NCI-H748 (cell line): Measurements from ENCODE around the gene ETFB.

Source experiments
- DNase-seq: peaks from one replicate; lab custom pipeline; 2025; ENCODE audit not compliant: unreplicated experiment; lab: John Stamatoyannopoulos, UW

ETFB gene

DNA sequence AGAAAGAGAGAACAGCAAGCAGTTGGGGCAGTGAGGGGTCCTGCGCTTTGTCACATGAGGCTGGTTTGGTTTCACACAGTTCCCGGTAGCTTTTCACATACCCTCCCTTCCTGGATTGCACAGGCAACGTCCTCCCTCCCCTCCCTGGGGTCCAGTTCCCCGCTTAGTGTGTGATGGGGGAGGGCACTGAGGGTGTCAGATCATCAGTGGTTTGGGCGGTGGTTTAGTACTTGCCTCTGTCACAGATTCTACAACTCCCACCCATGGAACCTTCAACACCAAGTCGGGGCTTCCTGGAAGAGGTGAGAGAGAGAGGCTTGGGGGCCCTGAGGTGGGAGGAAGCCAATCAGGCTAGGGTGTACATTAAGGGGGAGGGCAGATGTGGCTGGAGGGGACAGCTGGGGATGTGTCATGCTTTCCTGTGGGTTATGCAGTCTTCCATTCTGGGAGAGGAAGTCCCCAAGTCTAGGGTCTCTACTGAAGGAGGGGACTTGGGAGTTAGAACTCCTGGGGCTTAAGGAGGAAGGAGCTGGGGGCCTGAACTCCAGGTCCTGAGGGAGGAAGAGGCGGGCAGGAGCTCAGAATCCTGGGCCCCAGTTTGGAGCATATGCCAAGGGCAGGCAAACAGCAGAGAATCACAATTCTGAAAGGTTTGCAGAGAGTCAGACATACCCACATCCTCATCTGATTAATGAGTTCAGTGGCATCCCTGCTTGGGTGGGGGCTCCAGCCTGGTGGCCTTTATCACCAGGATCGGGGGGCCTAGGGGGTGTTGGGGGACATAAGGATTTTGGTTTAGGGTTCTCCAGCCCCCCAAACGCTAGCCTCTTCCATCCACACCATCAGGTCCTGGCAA lies 6.7 kb upstream of the ETFB start, which contains the start of gene NKG7:
TSS of gene NKG7 (minus strand) at position 6 of the 856 bp plus-strand sequence. CDS start 119 bp downstream, outside the sequence.
- no peak for DNase-seq

DNA sequence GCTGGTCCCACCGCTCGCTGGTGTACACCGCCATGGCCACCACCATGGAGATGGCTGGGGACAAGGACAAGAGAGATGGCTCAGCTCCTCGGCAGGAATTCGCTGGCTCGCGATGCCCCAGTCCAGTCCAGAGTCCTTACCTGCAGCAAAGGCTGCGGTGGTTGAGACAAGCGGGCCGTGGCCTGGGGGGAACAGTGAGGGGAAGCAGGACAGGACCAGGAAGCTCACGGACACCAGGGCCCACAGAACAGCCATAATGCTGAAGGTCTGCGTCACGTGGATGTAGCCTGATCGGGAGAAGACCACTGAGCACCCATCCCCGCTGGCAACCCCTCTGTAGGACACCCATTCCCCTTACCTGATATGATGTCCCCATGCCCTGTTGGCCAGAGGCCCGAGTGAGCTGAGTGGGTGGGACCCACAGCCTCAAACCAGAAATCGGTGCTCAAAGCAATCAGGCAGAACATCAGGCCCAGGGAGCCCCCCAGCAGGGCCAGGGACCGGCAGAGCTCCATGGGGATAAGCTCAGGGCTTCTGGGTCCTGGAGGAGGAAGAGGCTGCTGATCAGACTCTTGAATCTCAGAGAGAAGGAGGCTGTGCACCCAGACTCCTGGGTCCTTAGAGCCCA lies 5.9 kb upstream of the ETFB start:
- DNase-seq = no peak

DNA sequence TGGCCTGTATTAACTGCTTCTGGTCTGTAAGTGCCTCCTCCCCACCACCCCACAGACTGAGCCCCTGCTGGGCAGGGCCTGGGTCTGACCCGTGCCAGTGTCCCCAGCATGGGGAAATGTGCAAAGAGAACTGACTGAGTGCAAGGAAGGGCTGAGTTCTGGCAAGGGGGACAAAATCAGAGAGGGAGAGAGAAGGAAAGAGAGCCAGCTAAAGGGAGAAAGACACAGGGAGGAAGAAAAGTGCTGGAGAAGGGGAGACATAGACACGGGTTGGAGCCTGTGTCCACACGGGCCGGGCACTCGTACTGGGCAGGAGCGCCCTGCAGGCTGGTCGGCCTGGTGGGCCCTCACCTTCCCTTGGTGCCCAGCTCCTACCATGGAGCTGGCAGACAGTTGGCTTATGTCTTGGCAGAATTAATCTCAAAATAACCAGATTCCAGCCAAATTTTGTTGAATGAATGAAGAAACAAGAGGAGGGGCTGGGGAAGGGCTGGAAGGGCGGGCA lies 5.0 kb upstream of the ETFB start:
- no peak for DNase-seq

DNA sequence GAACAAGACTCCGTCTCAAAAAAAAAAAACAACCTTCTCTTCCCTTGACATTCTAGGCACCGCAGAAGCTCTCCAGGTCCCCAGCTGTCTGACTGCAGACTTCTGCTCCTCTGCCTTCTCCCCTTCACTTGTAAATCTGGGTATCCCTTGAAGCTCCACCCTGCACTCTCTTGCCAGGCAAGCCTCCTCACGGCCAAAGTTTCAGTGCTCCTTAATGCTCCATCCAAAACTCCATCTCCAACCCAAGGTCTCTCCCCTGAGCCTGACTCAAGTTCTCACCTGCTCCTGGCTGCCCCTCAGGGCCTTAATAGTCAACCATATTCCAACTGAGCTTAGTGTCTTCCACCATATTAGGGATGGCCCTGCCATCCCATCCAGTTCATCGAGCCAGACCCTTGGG lies 4.0 kb upstream of the ETFB start:
- DNase-seq = no peak

DNA sequence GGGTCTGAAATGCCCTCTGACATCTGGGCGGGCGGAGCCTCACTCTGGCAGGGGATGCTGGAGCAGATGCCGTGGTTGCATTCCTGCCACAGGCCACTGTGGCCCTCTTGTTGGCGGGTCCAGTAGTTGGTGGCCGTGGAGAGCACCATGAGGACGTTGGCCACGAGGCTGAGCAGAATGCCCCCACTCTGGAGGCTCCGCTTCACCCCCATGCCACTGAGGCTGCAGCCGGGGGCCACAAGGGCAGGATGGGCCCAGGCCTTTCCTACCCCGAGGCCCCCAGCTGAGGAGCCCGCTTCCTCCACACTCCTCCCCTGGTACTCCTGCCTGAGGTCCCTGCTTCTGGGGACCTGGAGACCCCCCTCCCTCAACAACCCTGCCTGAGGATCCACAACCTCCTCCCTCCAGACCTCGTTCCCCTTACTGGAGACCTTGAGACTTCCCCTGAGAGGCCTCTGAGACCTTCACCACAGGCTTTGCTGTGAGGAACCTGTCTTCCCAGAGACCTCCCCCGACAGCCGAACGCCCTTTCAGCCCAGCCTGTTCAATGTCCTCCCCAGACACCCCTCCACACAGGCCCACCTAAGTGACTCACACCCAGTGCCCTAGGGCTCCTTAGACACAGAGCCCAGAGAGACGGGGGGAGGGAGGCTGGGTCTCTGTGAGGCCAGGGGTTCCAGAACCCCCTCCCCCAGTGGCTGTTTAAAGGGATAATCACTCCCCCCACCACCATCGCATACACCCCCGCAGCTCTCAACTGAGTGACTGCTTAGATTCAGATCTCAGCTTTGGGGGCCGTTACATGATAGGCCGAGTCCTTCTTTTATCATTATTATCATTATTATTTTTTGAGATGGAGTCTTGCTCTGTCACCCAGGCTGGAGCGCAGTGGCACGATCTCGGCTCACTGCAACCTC lies 2.4 kb upstream of the ETFB start, which contains the start of gene CLDND2:
TSS of gene CLDND2 (minus strand) at position 638 of the 917 bp plus-strand sequence. CDS start at position 212, 426 bp downstream.
- DNase-seq = no peak

DNA sequence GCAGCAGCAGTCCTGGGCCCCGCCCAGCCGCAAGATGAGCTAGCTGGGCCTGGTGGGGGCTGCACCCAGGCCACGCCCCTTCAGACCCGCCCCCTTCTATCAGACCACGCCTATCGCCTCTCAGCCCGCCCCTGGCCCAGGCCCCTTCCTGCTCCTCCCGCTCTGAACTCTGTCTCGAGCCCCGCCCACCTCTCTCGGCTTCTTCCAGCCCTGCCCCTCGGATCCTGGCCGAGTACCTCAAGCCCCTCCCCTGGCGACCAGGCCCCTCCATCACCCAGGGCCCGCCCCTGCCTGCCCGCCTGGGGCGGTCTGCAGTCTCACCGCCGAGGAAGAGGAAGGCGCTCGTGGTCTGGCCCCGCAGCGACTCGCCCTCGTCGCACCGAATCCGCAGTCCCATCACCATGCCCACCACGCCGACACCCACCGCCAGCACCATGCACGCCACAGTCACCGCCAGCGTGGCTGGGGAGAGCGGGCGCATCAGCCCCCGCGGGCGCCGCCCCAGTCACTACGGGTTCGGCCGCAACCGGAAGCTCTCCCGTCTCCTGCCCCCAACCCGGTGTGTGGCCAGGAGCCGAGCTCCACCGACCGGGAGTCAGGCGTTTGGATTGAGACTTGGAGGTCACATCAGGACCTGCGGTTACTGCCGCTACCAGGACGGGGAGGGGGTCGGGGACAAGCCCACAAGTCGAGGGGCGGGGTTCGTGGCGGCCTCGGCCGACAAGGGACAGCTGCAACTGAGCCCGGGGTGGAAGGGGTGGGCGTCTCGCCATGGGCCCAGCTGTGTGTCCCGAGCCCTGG lies 1.6 kb upstream of the ETFB start:
- DNase-seq = peak; percentile 93

DNA sequence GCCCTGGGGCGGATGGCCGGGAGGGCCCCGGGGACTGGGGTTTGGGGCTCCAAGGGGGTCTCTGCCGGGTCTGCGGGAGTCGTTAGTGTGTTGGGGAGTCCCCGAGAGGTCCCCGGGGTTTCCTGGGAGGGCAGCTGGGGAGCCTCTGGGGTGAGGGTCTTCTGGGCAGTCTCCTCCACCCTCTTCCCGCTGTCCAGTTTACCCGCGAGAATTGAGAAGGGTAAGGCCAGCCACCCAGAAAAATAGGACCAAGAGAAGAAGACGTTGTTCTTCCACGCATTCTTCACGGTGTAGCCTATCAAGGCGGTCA lies 1.0 kb upstream of the ETFB start:
- no peak for DNase-seq

DNA sequence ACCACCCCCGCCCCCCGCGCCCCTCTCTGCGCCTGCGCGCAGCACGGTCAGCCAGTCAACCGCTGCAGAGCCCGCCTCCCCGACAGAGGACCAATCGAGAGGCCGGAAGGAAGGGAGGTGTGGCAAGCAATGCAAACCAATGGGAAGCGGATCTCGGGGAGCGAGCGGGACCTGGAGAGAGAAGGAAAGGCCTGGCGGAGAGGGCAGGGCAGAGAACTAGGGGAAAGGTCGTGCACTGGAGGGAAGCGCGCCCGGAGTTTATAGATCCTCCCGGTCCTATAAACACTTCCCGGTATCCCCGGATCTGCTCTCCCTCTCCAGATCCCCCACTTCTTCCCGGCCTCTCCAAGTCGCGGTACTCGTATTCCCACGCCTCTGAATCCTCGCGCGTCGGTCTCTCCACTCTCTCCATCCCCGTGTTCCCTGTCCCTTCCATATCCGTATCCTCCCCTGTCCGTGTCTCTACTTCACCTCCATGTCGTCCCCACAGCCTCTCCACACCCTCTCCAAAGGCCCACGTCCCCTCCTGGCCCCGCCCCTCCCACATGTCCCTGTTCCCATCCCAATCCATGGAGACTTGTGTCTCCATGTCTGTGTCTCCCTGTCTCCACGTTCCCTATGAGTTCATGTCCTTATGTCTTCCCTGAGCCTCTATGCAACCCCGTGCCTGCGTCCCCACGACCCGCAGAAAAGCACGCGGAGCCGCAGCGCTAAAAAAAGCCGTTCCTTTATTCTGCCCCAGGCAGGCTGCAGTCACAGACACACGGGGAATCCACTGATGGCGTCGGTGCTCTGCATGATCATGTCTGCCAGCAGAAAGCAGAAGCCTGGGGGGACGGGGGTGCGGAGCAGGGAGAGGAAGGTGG lies 434 bp upstream of the ETFB start:
- peak; percentile 97 for DNase-seq

DNA sequence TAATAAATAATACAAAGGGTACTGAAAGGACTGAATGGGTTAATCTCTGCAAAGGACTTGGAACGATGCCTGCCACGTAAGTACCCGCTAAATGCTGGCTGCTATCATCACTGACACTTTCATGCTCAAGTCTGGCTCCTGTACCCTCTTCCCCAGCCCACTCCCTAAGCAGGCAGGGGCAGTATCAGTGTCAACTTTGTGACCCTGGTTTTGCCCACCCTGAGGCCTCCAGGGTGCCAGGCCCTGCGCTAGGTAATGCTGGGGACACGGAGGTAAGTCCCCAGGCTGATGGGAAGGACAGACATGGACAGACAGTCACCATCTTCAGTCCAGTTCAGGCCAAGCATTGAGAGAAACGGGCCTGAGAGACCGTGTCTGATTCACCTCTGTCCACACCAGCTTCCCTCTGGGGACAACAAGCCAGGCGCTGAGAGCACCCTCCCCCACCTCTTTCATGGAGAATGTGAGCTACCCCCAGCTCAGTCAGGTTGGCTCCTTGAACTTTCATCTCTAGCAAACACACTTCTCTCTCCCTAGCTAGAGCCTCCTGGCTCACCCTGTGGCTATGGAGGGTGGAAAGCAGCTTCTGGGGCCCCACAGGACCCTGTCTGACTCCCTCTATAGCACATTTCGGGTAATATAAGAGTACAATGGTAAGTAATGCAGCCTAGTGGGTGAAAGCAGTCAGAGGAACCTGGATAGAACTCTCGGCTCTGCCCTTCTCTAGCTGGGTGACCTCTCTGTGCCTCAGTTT lies 800 bp downstream of the ETFB start:
- no peak for DNase-seq

DNA sequence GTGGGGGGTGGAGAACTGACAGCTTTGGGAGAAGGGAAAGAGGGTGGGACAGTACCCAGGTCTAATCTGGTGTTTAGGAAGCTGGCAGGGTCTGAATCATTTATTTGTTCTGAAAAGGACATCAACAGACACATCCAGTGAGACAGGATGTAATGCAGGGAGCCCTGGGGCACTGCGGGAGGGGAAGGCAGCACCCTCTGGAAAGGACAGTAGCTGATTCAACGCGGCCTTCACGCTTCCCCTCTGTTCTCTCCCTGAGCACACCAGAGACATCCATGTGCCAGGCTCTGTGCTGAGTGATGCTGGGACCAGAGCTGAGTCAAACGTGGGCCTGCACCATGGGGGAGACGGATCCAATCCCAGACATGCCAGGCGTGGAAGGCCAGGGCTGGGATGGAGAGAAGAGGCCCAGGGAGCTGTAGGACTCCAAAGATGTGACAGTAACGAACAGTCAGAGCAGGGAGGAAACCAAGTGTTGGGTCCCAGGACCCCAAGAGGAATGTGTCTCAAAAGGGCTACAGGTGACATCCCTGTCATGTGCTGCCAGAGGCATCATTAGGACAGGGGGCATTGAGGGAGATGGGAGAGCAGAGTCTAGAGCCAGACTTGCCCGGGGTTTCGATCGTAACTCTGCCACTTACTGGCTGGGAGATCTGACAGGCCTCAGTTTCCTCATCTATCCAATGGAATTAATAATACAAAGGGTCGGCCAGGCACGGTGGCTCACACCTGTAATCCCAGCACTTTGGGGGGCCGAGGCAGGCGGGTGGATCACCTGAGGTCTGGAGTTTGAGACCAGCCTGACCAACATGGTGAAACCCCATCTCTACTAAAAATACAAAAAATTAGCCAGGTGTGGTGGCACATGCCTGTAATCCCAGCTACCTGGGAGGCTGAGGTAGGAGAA lies 1.7 kb downstream of the ETFB start:
- no peak for DNase-seq

DNA sequence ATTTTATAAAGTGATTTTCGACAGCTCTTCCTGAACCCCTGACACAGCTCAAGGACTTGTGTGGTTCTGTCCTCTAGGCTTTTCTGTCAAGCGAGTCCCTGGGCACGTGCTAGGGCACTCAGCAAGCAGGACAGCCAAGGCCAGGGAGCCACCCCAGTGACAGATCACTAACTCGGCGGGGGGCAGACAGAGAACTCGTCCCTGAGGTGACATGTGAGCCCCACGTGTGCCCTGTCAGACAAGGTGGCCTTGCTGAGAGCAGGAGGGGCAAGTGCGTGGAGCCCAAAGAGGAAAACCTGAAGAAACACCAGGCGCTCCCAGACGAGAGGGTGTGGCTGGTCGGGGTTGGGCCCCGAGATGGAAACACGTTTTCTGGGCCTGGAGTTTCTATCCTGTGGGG lies 4.9 kb downstream of the ETFB start:
- DNase-seq = no peak

DNA sequence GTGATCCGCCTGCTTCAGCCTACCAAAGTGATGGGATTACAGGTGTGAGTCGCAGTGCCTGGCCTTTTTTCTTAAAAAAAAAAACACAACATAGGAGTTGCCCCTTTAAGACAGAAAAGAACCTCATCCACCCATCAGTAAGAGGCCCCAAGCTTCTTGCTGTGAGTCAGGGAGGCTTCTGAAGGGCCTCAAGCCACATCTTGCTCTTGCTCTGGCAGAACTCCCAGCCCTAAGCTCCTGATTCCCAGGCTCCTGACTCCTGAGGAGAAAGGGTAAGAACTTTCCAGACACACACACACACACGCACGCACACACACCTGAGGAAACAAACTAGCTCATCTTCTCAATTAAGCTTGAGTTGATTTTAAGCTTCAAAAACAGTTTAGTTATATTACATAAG lies 6.9 kb downstream of the ETFB start:
- DNase-seq = no peak

DNA sequence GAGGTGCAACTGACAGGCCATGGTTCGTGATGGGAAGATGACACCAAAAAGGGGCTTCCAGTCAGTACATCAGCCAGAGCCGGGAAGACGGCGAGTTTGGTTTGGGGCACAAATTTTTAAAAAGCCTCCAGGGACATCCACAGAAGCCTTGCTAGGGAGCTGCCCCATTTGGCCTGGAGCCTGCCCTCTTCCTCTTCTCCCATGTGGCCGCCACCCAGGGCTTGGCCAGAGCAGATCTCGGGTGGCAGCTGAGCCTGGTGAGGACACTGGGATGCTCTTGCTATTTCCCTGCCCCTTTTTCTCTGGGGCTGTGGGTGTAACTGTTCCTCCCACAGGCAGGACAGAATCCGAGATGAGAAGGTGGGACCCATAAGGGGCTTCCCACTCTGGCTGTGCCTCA lies 8.2 kb downstream of the ETFB start:
- no peak for DNase-seq

DNA sequence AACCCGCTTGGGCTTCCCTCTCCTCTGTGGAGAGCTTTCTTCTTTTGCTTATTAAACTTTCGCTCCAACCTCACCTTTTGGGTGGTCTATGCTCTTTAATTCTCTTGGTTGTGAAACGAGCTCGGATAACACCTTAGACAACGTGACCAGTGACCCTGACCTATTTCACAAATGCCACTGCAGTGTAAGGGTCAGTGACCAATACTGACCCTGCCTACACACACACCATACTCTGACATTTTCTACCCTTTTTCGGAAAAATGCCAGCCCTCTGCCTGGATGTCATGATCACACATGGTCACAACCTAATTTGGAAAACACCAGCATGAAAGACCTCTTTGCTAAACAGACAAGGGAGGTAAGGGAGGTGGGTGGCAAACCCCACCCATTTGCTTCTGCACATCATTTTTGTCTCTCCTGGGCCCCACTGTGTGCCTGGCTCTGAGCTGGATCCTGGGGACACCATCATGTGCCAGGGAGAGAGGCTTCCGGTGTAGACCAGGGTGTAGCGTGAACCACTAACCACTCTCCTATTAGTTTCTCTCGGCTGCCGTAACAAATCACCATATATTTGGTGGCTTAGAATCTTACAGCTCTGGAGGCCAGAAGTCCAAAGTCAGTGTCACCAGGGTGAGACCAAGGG lies 9.9 kb downstream of the ETFB start:
- DNase-seq = no peak

DNA sequence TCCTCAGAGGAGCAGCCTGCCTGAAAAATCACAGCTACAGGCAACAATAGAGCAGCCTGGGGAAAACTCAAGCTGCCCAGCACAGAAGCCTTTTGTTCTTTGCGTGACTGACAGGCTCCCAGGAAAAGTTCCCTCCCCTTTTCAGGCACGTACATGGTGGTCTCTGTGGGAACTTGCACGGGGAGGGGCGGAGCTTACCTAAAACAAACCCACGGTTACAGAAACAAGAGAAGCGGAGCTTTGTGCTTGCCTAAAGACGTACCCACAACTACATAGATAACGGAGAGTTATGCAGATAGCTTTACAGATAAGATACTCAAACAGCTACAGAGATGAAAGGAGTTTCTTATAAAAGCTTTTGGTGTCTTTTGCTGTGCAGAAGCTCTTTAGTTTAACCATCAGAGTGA lies 11.4 kb downstream of the ETFB start:
- no peak for DNase-seq

DNA sequence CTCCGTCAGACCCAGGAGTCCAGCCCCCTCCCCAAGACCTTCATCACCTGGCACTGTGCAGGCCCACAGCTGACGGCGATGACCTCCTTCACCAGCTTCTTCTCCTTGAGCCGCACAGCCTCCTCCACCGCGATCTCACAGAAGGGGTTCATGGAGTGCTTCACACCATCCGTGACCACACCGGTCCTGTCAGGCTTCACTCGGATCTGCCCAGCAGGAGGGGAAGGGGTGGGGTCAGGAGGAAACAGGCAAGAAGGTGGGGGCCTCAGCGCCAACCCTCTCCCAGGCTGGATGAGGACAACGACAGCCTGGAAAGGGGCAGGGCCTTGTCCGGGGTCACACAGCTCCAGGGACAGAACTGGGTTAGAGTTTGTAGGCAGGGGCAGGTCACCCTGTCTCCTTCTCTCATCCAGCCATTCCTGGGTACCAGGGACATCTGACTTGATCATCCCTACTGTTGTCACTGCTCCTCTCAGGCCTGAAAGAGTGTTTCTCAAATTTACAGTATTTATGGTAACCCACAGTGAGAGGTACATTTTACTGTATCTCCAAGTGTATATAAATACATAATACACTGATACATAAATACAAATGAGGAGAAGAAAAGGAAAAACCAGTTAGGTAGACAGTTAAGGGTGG lies 12.0 kb downstream of the ETFB start:
- DNase-seq = no peak
